ENCODE measurements around the gene KCNT2.

- TF ChIP-seq, protein P1, sequence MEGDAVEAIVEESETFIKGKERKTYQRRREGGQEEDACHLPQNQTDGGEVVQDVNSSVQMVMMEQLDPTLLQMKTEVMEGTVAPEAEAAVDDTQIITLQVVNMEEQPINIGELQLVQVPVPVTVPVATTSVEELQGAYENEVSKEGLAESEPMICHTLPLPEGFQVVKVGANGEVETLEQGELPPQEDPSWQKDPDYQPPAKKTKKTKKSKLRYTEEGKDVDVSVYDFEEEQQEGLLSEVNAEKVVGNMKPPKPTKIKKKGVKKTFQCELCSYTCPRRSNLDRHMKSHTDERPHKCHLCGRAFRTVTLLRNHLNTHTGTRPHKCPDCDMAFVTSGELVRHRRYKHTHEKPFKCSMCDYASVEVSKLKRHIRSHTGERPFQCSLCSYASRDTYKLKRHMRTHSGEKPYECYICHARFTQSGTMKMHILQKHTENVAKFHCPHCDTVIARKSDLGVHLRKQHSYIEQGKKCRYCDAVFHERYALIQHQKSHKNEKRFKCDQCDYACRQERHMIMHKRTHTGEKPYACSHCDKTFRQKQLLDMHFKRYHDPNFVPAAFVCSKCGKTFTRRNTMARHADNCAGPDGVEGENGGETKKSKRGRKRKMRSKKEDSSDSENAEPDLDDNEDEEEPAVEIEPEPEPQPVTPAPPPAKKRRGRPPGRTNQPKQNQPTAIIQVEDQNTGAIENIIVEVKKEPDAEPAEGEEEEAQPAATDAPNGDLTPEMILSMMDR (IDR thresholded peaks at IDR 0.05; ENCODE audit: poor library complexity, severe bottlenecking): no peak
- TF ChIP-seq RAD21 (conservative IDR thresholded peaks at IDR 0.05) (no peak), MXI1 (conservative IDR thresholded peaks at IDR 0.05; ENCODE audit: poor library complexity, severe bottlenecking) (no peak)
These were observed 30.9 kb downstream of the KCNT2 start for GRCh38 chr1:196577386-196577785.

Measured in neural cell (in vitro differentiated cells).